CD4-positive, alpha-beta T cell treated with Interleukin-4 for 1 hour (primary cell): ENCODE data around the gene NALCN.

Experiments
- DNase-seq, 2 donors: peaks; one replicate each; pipeline ENCODE4 v3.0.0-alpha.2; 2020 to 2022

The NALCN gene

GRCh38 chr13:101271681-101272245 lies 144.5 kb downstream of the NALCN start:
- no peak for DNase-seq

GRCh38 chr13:101267656-101268055 lies 148.7 kb downstream of the NALCN start:
- no peak for DNase-seq

DNA sequence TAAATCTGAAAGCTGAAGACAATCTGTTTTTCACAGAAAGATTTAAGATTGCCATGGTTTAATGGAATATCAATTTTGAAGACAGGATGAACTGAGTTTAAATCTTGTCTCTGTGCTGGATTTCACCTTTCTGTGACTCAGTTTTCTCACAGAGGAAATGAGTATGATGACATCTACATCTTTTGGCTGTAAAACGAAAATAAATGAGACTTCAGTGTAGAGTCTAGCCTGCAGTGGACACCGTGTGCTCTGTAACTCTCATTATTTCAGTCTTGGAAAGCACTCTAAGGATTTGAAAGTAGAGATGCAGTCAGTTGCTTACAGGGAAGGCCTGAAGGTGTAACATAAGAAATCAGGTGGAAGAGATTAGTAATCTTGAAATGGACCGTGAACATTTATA lies 150.4 kb downstream of the NALCN start:
- DNase-seq = no peak

DNA sequence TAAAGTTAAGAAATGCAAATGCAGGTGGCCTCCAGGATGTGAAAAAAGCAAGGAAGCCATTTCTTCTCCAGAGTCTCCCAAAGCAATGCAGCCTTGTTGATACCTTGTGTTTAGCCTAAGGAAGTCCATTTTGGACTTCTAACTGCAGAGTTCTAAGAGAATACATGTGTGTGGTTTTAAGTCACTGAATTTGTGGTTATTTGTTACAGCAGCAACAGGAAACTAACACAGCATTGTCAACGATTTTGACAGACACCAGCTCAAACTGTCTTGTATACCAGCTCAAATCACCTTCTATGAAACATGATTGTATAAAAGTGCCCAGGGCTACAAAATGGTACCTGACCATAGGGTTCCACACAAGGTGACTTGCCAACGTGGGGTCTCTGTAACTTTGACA lies 151.4 kb downstream of the NALCN start:
- DNase-seq = no peak

- DNase-seq = no peak
Measured at GRCh38 chr13:101262306-101262705, 154.0 kb downstream of the NALCN start.

GRCh38 chr13:101258509-101258908 lies 157.8 kb downstream of the NALCN start:
- no peak for DNase-seq

GRCh38 chr13:101258071-101258470 lies 158.2 kb downstream of the NALCN start:
- peak in 1 of 2 donors; percentile 14 for DNase-seq

- no peak for DNase-seq
Measured at GRCh38 chr13:101248739-101249514, 167.4 kb downstream of the NALCN start.

DNA sequence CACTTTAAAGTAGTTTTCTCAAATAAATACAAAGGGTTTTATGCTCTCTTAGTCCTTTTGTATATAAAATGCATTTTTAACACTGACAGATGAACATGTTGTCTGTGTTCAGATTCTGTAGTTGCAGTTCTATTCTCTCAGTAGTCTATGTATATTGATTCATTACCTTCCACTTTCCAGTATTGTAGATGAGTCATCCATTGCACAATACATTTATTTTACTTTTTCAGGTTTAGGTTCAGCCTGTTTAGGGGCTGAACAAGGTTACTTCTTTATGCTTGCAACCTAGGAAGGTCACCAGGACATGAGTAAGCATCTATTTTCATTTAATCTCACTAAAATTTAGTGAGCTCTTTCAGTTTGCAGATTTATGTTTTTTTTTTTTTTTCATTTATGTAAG lies 173.6 kb downstream of the NALCN start:
- no peak for DNase-seq

GRCh38 chr13:101238555-101238954 lies 177.8 kb downstream of the NALCN start:
- no peak for DNase-seq

DNA sequence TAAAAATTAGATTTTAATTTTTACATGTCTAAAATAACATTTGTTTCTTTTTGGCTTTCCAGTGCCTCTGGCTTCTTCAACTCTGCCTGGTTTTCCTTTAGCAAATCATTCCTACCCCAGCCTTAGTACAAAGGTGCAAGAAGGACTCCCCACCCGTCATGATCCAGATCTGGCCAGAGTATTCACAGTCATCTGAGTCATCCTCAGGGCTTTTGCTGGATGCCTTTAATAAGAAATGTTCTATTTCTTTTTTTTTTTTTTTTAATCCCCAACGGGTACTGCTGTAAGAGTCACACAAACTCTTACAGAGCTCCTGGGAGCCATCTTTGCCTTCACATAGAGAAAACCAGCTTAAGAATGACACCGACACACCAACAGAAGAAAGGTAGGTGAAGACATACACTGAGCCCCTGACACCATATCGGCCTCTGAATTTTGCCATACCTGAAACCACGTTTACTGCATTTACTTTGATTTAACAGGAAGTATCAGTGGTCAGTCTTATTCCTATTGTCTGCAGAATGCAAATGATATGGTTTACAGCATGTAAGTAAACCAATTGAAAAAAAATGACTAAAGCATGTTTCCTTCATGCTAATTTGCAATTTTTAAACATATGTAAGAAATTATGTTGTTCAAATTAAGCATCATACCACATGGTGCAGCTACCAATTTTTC lies 184.4 kb downstream of the NALCN start:
- DNase-seq = no peak

DNA sequence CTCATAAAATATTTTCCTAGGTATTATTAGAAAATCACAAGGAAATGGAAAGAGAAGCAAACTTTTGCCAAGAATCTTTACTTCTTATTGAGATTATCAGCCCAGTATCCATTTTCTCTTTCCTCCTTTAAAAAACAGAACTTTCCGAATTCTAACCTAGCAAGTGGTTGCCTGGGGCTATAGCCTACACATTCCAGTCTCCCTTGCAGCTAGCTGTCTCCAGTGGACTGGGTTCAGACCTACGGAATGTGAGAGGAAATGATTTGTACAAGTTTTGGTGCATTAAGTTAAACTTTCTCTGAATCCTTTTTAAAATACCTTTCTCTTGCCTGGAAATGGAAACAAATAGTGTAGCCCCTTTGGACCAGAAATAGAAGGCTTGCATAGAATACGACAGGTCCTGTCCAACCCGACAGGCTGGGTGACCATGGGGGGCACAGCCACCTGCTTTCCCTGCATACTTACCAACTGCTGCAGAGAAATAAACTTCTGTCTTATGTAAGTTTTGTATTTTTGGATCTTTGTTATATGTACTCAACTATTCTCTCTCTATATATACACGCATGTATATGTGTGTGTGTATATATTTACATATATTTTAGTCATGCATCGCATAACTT lies 185.9 kb downstream of the NALCN start:
- DNase-seq = no peak

- DNase-seq = no peak
Measured at GRCh38 chr13:101219609-101220265, 196.6 kb downstream of the NALCN start.

GRCh38 chr13:101218484-101218883 lies 197.8 kb downstream of the NALCN start:
- no peak for DNase-seq

DNA sequence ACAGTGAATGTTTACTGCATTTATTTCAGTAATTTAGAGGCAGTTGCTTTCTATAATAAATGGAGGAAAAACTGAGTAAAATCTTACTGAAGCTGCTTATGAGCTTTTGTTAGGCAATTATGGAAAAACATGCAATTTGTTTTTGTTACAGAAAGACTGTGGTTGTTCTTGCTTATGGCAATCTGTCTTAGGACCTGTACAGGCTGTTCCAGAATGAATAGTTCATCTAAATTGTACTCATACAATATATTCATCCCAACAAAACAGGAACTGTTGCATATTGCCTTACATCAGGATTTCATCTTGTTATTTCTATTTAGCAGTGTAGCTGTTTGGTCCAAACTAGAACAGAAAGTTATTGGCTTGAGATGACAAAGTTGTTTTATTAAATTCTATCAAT lies 199.2 kb downstream of the NALCN start:
- DNase-seq = no peak

DNA sequence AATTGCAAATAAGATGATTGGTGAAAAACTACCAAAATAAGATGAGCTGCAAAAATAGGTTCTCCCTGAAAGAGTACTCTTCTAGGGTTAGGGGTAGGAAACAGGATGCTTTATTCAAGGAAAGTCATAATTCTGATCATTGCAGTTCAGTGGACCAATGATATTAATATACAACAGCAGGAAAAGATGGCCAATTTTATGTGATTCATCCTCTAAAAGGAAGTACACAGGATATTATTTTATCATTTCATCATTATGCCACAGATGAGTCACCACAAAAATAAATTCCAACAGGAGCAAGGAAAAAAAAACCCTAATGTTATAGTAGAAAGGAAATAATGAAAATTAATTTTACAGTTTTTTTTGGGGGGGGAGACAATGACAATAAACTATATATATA lies 205.0 kb downstream of the NALCN start:
- DNase-seq = no peak

DNA sequence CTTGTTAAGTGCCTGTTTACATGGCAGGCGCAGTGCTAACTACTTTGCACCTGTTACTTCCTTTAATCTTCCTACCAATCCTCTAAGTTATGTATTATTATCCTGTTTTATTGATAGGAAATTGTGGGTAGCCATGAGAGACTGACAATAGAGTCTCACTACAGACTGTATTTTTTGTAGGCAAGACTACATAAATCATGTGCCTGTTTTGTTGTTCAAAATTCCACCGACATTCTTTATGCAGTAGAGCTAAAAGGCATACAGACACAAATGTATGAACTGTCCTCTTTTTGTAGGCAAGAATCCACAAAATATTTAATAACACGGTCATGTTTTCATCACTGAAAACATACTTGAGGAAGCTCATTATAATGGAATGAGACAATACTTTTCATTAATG lies 205.5 kb downstream of the NALCN start:
- no peak for DNase-seq

- DNase-seq = no peak
Measured at GRCh38 chr13:101209206-101209893, 207.0 kb downstream of the NALCN start.

DNA sequence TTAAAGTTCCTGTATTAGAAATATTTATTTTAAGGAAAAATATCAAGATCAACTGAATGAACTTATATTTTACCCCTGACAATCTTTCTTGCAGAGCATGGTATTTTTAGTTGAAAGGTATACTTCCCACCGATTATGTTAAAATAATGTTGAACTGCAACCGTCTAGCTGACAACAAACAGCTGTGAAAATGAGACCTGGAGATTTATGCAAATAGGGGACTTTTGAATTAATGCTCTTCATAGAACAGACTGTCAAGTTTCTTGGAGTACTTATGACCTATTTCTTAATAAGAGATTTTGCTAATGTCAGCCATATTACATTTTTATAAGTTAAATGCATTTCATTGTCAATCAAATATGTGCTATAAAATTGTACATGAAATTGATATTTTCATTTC lies 210.9 kb downstream of the NALCN start:
- no peak for DNase-seq

- no peak for DNase-seq
Measured at GRCh38 chr13:101204270-101205020, 211.9 kb downstream of the NALCN start.

DNA sequence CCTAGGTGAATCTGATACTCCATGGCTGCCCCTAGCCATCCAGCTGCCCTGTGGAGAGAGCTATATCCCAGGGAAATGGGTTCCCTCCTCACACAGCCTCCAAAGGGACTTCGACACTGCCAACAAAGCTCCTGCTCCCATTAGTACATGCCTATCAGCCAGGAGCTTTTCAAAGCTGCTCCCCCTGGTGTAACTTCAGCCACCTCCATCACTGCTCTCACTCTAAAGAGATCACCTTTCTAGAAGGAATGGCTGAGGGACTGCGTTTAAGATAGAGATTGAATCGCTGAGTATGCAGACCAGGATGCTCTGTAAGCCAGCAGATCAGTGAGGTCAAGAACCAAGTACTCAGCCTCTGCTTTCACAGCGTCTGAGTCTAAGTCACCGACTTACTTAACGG lies 213.7 kb downstream of the NALCN start:
- no peak for DNase-seq

GRCh38 chr13:101190976-101191375 lies 225.3 kb downstream of the NALCN start:
- no peak for DNase-seq
